Measurements from ENCODE around the gene POMGNT1. TPM values are rescaled to one million over a fixed set of nuclear protein-coding genes. Genes with fewer than 3 reads are reported as not detected.
A peak's percentile ranks its signal among the peaks of the same experiment; 100 is the strongest.

Gene POMGNT1
- total and polyA plus RNA-seq, 7 donors: 63.1 to 100 (median 81.1) TPM

- no peaks in the 10 kb centered on the region for H3K36me3 ChIP-seq (ENCODE audit: insufficient read depth in 1 of 2, low read depth in 1 of 2)
- H3K4me3 ChIP-seq: no peak overlapping the region
- intact Hi-C loops (cut with DNase I): loop anchor here in 1 of 2 donors (2.0 kb wide), 2 partner anchors 41 to 49 kb away; partner anchors contain the start of gene PIK3R3
- 65 to 77% (median 71%) methylated on average over 10 of the region's 10 CpGs for WGBS, 3 donors
- peak overlapping the region; percentile 23 for H3K27ac ChIP-seq
- TF ChIP-seq CTCF (IDR thresholded peaks at IDR 0.05): no peak
- DNase-seq (no peak), ATAC-seq (no peak)
- no peaks in the 10 kb centered on the region for H3K9me3 ChIP-seq
- peaks cover 27% of the 10 kb centered on the region for H3K4me1 ChIP-seq
- H3K27me3 ChIP-seq (ENCODE audit: insufficient read depth in 3 of 3, low read length in 2 of 3): no peaks in the 10 kb centered on the region
These were observed 16.6 kb downstream of the POMGNT1 start for GRCh38 chr1:46181343-46182260.

GRCh38 chr1:46180082-46180616 is 18.1 kb downstream of the POMGNT1 start:
- intact Hi-C loops (cut with DNase I): no loop called here
- DNase-seq (no peak), ATAC-seq (no peak)

GRCh38 chr1:46179138-46180081 is 18.8 kb downstream of the POMGNT1 start:
- ATAC-seq (peak; percentile 66 to 74 (median 70)), DNase-seq (peak; percentile 62 to 79)
- peaks cover 35% of the 10 kb centered on the region for H3K4me1 ChIP-seq
- H3K36me3 ChIP-seq (ENCODE audit: insufficient read depth in 1 of 2, low read depth in 1 of 2): no peaks in the 10 kb centered on the region
- intact Hi-C loops (cut with DNase I): loop anchor here (1.0 kb wide), 1 partner anchor 142 kb away; no protein-coding TSS in a partner anchor
- WGBS, 3 donors: 9 to 14% (median 12%) methylated on average over 10 of the region's 10 CpGs
- peak overlapping the region; percentile 28 for H3K4me3 ChIP-seq
- no peaks in the 10 kb centered on the region for H3K27me3 ChIP-seq (ENCODE audit: insufficient read depth in 3 of 3, low read length in 2 of 3)
- no peaks in the 10 kb centered on the region for H3K9me3 ChIP-seq
- peak; percentile 91 for TF ChIP-seq CTCF (IDR thresholded peaks at IDR 0.05)
- peak overlapping the region; percentile 63 for H3K27ac ChIP-seq

More at GRCh38 chr1:46180082-46180616, 18.1 kb downstream of the POMGNT1 start:
- peaks cover 28% of the 10 kb centered on the region for H3K4me1 ChIP-seq
- no peaks in the 10 kb centered on the region for H3K27me3 ChIP-seq (ENCODE audit: insufficient read depth in 3 of 3, low read length in 2 of 3)
- no peak overlapping the region for H3K4me3 ChIP-seq
- TF ChIP-seq CTCF (IDR thresholded peaks at IDR 0.05): no peak
- WGBS, 3 donors: 64 to 69% (median 68%) methylated on average over 12 of the region's 12 CpGs
- no peaks in the 10 kb centered on the region for H3K9me3 ChIP-seq
- no peak overlapping the region for H3K27ac ChIP-seq
- H3K36me3 ChIP-seq (ENCODE audit: insufficient read depth in 1 of 2, low read depth in 1 of 2): no peaks in the 10 kb centered on the region

GRCh38 chr1:46176211-46176865 is 21.9 kb downstream of the POMGNT1 start, which contains the start of gene P3R3URF:
Gene P3R3URF (minus strand): TSS chr1:46176488. CDS start chr1:46176471, 17 bp downstream.
- Histone ChIP-seq H3K4me3 (no peak within 1 kb of the TSS), H3K4me1 (peaks cover 40% of the 10 kb centered on the region), H3K36me3 (ENCODE audit: insufficient read depth in 1 of 2, low read depth in 1 of 2) (no peaks in the 10 kb centered on the region), H3K27me3 (ENCODE audit: insufficient read depth in 3 of 3, low read length in 2 of 3) (no peaks in the 10 kb centered on the region), H3K9me3 (no peaks in the 10 kb centered on the region), H3K27ac (peak within 1 kb of the TSS; percentile 47)
- ATAC-seq (no peak), DNase-seq (no peak)
- no peak for TF ChIP-seq CTCF (IDR thresholded peaks at IDR 0.05)
- 86 to 90% (median 89%) methylated on average over 13 of the region's 13 CpGs for WGBS, 3 donors
- intact Hi-C loops (cut with DNase I): no loop called here
